OCI-M1 (cell line): ENCODE measurements around the gene SLC38A8.

Experiments used
- DNase-seq: peaks from one replicate; lab custom pipeline; 2025; lab: John Stamatoyannopoulos, UW

Gene SLC38A8

DNA sequence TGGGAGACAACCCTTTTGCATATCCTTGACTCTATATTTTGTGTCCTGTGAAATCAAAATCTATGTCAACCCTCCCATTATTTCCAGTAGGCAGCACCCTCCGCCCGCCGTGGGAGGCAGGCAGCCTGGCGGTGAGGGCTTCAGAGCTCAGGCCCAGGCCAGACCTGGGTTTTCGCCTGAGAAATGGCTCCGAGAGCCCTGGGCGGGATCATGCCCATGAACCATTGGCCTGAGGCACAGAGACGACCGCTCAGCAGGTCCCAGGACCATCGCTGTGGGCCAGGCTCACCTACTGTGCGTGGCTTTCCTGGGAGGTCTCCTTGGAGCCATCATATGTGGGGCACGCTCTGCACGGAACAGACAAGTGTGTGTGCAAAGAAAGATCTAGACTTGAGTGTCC is 6.3 kb upstream of the SLC38A8 start:
- no peak for DNase-seq

DNA sequence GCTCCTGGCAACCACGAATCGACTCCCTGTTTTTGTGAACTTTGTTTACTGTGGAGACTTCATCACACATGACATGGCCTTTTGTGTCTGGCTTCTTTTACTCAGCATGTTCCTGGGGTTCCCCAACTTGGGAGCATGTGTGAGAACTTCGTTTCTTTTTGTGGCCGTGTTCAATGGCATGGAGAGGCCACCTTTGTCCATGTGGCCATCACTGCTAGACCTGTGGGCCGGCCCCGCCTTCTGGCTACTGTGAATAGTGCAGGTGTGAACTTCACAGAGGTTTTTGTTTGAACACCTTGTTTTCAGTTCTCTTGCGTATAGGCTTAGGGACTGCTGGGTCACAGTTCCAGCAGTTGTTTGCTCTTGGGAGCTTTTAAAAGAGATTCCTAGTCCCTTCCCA is 5.7 kb upstream of the SLC38A8 start:
- peak; percentile 12 for DNase-seq

DNA sequence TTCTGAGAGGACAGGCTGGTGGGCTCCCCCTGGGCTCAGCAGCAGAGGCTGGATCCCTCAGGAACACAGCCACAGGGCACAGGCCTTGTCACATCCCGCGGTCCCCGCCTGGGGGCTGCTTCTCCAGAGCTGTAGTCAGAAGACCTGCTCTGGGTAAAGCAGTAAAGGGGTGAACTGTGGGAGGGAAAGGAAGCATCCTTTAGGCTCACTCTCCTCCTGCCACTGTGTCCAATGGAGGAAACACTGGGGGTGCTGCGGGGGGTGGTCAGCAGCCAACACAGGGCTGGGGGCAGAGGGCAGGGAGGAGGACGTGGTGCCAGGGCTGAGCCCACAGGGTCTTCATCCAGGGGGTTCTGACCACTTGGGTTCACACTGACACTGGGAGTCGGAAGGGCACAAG is 5.0 kb upstream of the SLC38A8 start:
- DNase-seq: no peak

DNA sequence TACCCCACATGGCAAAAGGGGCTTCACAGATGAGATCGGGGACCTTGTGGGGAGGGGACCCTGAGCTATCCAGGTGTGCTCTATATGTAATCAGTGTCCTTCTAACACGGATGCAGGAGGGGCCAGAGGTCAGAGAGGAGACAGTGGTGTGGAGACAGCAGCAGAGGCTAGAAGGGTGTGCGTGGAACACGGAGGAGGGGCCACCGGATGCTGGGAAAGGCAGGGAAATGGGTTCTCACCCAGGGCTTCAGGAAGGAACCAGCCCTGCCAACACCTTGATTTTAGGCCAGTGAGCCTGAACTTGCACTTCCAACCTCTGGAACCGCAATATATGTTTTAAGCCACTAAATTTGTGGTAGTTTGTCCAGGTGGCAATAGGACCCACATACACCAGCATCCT is 4.6 kb upstream of the SLC38A8 start:
- DNase-seq: no peak

DNA sequence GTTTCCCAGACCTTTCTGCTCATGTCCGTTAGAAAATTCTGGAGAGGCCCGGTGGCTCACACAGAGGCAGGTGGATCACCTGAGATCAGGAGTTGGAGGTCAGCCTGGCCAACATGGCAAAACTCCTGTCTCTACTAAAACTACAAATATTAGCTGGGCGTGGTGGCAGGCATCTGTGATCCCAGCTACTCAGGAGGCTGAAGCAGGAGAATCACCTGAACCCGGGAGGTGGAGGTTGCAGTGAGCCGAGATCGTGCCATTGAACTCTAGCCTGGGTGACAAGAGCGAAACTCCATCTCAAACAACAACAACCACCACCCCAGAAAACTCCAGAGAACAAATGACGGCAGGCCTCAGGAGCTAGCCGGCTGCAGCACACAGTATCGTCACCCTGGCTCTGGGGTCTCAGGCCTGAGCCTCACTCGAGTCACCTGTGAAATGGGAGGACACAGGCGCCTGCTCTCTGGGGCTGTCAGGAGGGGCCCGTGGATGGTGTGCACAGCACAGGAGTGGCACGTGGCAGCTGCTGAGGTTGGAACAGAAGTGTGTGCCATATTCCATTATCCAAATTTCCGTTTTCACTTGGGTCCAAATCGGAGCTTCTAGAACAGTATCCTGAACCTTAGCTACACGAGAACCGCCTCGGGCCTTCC is 3.3 kb upstream of the SLC38A8 start:
- no peak for DNase-seq

DNA sequence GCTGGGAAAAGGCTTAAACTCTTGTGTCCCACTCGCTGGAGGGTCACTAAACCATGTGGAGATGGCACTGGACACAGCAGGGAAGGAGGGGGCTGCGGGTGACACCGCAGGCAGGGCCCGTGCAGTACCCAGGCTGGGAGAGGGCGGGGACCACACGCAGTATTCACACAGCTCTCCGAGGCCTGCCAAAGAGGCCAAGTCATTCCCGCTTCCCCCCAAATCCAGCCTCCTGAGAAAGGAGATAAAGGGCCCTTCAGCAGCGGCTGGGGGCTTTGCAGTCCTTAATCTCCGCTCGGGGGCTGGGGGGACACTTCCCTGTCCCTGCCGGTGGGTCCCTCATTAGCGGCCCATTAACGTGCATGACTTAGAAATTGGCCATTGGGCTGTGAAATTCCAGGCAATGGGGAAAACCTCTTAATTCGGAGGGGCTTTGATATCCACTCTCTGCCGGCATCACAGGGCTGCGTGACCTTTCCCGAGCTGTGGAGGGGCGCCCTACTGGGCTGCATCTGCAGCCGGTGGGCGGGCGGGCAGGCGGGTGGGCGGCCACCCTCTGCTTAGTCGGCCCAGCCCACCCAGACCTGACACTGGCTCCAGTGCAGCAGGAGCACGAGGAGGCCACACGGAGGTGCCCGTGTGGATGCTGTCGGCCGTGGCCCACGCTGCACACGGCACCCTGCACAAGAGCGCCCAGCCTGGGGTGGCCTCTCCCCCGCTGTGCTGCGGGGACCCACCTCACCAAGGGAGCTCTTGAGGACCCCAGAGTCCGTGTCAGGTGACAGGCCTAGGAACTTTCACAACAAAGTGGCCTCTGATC is 2.6 kb upstream of the SLC38A8 start:
- DNase-seq: no peak

DNA sequence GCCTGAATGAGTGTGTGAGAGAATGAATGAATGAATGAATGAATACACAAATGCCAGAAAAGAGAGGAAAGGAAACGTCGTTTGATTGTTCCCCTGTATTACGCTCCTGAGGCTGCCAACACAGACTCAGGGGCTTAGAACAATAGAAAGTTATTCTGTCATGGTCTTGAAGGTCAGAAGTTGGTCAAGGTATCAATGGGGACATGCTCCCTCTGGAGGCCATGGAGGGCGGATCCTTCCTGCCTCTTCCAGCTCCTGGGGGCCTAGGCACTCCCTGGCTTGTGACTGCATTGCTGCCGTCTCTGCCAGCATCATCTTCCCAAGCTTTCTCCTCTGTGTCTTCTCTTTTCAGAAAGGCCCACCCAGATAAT is 1.5 kb upstream of the SLC38A8 start:
- DNase-seq: peak; percentile 81

DNA sequence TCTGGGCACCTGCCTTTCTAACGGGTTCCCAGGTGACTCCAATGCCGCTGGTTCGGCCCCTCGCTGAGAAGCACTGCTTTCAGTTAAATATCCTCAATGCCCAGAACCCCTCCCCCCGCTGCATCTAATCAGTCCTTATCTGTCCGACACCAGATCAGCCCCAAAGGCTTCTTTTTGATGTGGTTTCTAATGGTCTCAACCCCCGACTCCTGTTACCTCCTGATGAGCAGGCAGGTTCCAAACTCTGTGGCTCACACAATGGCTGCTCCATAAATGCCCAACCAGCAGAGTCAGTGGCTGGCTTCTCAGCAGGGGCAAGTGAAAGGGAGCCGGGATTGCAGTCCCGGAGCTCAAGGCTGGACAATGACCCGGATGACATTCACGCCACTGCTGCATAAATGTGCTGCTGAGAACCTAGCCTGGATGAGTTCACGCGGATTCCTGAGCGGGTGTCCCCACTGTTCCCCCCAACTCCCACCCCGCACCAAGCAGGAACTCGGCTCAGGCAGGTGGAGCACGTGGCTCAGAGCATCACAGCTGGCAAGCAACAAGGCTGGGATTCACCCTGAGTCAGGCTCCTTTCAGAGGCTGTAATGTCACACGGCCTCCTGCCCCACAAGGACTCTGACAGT is 1.0 kb upstream of the SLC38A8 start:
- peak; percentile 96 for DNase-seq

DNA sequence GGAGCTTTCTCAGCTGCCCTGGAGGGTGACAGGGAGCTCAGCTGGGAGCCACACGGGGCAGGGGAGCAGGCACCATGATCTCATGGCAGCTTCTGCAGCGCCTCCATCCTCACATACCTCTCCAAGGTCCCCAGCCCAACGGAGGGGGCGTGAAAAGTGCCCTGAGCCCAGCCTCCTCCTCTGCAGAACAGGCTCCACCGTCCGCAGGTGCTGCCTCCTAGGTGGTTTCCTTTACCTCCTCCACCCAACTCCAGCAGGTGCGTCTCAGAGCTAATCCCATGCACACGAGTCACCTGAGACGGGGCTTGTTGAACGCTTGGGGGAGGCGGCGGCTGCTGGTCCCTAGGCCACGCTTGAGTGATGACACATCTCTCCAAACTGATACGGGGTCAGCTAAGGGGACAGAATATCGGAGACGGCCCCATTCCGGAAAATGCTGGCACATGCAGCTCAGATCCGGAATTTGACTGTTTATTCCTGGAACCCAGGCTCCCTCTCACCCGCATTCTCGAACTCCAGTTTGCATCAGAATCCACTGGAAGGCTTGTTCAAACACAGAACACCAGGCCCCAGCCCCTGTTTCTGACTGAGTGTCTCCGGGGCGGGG is 387 bp upstream of the SLC38A8 start:
- DNase-seq: peak; percentile 66

DNA sequence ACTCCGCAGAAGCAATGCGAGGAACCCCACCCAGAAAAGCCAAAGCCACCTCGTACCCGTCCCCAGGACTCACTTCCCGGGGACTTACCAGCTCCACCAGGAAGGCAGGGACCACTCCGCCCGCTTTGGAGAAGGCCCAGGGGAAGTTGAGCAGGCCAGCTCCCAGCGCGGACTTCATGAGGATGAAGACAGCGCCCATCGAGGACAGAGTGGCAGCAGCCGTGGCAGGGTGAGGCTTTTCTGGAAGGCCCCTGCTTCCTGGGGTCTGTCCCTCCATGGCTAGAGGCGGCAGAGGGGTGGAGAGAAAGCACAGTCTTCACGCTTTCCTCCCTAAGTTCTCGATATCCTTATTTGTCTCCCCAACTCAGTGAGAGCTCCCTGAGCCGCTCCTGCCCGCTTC is 714 bp downstream of the SLC38A8 start:
- DNase-seq: no peak

DNA sequence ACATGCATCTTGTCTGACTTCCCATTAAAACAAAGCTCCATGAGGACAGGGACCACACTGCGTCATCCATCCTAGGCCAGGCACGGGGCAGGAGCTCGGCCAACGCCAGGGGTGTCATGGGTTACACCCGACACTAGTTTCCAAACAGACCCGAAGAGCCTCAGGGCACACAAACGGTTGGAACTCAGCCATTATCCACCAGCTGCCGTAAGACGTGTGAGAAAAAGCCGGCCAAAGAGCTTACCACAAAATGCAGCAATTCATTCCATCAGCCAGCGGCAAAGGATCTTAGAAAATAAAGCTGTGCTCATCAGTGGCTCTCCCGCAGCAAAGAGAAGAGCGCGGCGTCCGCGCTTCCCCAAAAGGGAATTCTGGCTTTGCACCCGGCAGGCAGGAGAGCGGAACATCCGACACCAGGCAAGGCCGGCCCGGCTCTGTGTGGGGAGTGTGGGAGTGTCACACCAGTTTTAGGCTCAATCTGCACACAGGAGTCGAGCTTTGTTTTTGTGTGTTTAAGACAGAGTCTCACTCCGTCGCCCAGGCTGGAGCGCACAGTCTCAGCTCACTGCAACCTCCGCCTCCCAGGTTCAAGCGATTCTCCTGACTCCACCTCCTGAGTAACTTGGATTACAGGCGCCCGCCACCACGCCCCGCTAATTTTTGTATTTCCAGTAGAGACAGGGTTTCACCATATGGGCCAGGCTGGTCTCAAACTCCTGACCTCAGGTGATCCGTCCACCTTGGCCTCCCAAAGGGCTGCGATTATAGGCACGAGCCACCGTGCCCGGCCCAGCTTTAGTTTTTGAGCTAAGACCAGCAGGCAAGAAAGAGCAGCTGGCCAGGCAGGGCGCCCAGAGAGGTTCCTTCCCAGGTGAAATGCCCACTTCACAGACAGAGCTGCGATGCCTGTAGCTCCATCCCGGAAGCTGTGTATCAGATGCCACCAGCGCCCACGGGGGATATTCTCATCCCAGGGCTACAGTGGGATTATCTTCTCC is 1.5 kb downstream of the SLC38A8 start:
- DNase-seq: no peak

DNA sequence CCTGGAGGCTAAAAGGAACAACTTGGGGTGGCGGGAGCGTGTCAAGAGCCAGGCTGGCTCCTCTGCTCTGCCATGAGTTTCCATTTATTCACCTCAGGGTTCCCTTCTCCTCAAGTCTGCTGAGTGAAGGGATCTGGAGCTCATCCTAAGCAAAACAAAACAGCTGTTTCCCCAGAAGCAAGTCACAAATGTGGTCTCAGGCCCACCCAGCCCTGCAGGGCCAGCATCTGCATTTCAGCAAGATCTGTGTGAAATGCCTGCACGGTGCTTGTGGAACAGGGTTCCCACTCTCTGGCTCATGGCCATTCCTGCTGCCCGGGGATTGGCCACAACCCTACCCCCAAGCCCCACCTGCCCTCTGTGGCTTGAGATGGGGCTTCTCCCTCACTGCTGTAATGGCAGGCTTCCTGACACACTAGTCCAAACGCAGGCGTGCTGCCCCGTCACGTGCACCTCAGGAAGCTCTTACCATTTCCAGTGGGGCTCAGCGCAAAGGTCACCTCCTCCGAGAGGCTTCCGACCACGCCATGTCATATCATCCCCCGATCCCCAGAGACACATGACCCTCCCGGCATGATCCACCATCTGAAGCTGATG is 2.3 kb downstream of the SLC38A8 start:
- DNase-seq: no peak

DNA sequence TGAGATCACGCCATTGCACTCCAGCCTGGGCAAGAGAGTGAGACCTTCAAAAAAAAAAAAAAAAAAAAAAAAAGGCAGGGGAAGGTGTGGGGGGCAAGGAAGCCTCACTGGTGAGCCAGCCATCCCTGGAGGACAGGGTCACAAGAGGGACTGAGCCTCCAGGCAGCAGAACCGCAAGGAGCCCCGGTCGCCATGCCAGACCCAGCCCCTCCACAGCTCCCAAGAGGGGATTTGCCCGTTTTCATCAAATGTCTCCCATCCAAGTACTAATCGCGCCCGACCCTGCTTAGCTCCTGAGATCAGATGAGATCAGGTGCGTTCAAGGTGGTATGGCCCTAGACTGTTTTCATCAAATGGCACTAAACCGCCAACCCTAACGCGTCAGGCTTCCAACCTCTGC is 2.9 kb downstream of the SLC38A8 start:
- no peak for DNase-seq

DNA sequence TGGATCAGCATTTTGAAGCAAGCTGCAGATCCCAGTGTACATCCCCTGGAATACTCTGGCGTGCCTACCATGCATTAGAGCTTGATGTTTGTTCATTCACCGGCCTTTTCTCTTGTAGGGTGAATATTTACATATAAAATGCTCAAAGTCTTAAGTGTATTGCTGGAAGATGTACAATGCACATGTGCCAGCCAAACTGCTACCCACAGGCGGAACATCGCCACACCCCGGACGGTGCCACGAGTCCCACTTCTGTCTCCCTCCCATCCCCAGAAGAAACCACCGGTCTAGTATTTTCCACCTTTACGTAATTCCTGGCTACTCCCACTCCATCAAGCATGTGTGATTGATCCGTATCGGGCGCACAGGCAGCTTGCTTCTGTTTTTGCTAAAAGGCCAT is 4.1 kb downstream of the SLC38A8 start:
- DNase-seq: no peak

DNA sequence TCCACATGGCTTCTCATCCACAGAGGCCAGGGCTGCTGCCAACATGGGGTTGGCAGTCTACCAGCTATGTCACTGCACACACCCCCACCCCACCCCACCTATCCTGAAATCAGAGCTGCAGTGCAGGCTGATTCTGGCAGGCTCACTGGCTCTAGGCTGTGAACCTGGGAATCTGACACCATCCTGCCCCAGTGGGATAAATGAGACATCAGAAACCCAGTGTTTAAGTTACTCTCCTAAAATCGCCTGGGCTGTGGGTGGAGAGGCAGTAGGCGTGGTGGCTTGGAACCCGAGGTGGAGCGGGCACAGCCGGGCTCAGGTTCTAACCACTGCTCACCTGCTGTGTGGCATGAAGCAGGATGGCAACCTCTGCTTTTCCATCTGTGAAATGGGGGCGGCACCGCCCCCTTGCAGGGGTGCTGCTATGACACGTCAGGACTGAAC is 5.6 kb downstream of the SLC38A8 start:
- DNase-seq: no peak

DNA sequence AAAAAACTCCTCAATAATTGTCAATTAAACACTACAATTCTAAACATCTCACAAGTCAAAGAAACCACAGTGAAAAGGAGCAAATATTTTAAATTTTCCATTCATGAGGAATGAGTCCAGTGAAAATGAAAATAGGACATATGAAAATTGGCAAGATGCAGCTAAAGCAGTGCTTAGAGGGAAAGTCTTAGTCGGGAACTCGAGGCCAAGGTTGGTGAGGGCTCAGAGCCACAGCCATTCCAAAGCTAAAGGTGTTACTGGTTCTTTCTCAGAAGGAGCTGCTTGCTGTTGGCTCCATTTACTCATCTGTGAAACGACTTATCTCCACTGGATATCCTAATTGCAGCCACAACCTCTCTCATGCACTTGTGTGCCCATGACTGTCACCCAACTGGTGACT is 6.5 kb downstream of the SLC38A8 start:
- DNase-seq: no peak

DNA sequence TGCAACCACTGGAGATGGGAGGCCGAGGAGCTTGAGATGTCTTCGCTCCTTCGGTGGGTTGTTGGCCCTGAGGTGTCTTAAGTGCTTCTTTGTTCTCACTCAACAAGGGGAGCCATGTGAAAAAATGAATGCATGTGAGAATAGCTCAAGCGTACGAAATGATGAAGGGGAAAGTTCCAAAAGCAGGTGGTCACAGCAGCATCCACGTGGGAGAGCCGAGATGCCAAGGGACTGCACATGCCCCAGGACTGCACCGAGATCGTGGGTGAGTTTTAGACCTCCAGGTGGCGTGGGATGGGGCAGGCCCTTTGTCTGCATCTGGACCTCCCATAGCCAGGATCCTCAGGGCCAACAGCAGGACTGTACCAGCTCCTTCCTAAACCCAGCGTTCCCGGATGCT is 8.1 kb downstream of the SLC38A8 start:
- no peak for DNase-seq

DNA sequence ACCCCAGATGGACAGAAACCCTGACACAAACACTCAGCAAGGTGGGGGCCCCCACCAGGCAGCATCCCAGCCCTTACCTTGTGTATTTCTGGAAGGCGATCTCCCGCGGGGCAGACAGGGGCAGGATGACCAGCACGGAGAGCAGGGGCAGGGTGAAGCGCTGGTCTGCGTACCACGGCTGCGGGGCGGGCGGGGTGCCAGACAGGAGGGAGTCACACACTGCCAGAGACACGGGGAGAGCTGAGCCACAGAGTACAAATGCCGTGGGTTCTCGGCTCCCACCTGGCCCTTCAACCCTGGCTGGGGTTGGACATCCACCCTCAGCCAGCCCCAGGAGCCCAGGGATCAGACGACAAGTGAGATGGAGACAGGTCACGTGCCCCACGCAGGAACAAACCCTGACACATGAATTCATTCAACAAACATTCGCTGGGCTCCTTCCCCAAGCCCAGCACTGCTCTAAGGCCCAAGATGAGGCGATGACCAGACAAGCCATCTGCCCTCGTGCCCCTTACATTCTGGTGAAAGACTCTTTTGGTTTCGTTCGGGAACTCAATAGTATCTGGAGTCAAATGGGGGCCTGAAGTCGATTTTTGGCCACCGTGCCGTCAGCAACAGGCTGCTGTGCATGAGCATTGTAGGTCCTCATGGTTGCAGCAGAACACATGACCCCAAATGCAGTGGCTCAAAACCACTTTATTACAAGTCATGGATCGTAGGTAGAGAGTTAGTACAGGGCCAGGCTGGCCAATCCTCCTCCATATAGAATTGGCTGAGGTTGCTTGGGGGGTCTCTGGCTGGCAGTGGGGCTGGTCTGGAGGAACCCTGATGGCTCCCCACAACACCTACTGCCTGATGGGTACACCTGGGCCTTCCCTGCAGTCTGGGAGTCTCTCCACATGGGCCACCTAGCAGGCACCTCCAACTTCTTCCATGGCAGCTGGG is 9.1 kb downstream of the SLC38A8 start:
- DNase-seq: no peak

DNA sequence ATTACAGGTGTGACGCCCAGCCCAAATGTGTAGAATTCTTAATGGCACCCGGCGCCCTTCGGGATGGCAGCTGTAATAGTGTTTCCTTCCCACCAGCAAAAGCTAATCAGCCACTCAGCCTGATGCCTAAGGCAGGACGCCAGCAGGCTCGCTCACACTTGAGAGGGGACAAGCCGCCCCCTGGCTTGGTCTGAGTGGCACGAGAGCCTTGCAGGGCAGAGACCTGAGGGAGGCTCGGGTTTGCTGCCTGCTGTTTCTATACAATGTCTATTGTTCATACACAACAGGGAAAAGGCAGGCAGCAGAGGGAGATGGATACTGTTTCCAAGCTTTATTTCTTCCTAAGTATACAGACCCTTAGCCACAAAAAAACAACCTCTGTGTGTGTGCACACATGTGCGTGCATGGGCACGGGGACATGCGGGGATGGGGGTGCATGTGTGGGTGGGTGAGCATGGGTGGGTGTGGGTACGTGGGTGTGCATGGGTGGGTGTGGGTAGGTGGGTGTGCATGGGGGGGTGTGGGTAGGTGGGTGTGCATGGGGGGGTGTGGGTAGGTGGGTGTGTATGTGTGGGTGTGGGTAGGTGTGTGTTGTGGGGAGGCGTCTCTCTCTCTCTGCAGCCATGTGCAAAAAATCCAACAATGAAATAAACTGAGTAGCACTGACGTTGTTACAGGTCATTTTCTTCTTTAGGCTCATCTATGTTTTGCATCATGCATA is 10.0 kb downstream of the SLC38A8 start:
- no peak for DNase-seq
